BE2C (cell line): ENCODE data around the gene NOTCH3.

ENCODE experiments used
- DNase-seq: peaks from one replicate; pipeline ENCODE4 v3.0.0-alpha.2; 2020
- H3K27me3 ChIP-seq: fragments of 250-450 bp; sonication (Bioruptor Pico); 2 replicates; pipeline ENCODE4 v1.5.1; 2020; ENCODE audit warnings: mild to moderate bottlenecking
- H3K36me3 ChIP-seq: fragments of 250-450 bp; sonication (Bioruptor Pico); 2 replicates; pipeline ENCODE4 v1.5.1; 2020; ENCODE audit warnings: mild to moderate bottlenecking
- H3K4me1 ChIP-seq: fragments of 250-450 bp; sonication (Bioruptor Pico); 2 replicates; pipeline ENCODE4 v1.5.1; 2020
- H3K4me3 ChIP-seq: 2 replicates; pipeline ENCODE4 v1.5.1; 2011; ENCODE audit warnings: low read depth, low read length
- H3K9me3 ChIP-seq: fragments of 250-450 bp; sonication (Bioruptor Pico); 2 replicates; pipeline ENCODE4 v1.5.1; 2020
- TF ChIP-seq, protein P1 (sequence below): IDR thresholded peaks from 2 replicates; pipeline ENCODE4 v1.5.1; 2012; ENCODE audit warnings: mild to moderate bottlenecking, low read depth, low read length

Gene NOTCH3

DNA sequence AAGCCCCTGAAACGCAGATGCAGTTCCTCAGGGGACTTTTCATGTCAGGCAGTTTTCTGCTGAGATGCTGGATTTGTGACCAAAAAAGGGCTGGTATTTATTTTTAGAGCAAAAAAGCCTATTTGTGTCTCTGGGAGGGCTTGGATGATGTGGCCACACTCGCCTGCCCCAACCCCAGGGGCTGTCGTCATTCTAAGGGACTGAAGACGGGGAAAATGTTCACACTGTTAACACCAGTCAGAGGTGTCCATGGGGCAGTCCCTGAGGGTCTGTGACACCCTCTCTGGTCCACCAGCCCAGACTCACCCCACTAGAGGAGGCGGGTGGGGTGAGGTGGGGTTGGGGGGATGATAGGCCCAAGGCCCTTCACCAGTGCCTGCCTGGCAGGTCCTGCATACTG is 47.3 kb upstream of the NOTCH3 start:
- TF ChIP-seq, protein P1, sequence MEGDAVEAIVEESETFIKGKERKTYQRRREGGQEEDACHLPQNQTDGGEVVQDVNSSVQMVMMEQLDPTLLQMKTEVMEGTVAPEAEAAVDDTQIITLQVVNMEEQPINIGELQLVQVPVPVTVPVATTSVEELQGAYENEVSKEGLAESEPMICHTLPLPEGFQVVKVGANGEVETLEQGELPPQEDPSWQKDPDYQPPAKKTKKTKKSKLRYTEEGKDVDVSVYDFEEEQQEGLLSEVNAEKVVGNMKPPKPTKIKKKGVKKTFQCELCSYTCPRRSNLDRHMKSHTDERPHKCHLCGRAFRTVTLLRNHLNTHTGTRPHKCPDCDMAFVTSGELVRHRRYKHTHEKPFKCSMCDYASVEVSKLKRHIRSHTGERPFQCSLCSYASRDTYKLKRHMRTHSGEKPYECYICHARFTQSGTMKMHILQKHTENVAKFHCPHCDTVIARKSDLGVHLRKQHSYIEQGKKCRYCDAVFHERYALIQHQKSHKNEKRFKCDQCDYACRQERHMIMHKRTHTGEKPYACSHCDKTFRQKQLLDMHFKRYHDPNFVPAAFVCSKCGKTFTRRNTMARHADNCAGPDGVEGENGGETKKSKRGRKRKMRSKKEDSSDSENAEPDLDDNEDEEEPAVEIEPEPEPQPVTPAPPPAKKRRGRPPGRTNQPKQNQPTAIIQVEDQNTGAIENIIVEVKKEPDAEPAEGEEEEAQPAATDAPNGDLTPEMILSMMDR: no peak
- Histone ChIP-seq H3K4me3 (no peak overlapping the region), H3K36me3 (peaks cover 88% of the 10 kb centered on the region)

DNA sequence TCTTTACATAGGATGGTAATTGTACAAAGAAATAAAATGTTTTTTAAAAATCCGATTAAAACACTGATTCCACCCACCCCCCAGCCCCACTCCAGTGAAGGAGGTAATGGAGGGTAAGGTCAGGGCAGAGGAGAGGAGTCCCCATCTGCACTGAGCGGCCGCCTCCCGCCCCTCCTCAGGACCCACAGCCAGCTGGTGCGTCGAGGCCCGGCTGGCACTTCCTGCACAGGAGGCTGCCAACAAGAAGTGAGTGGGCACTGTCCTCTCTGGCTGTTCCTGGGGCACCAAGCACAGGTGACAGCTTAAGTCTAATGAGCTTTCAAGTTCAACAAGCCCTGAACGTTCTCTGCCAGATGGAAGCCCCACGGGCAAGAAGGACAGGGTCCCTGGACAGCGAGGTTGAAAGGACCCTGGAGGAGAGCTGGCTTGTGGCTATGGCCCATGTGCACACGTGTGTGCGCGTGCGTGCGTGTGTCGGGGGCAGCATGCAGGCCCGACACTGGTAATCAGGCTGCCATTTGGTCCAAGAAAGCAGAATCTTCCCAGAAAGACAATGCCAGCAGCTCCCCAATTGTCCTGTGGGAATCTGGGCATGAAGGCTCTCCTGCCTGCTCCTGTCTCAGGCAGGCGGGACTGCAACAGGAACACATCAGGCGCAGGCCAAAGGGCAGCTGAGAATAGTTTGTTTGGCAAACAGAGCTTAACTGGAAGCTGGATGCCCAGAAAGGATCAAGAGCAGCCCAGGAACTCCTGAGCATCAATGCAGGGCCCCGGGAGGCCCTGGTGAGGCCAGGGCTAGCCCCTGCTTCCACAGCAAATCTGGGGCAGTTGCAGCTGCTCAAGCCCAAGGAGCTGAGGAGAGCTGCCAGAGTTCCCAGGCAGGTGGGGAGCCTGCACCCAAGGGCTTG is 46.6 kb upstream of the NOTCH3 start:
- TF ChIP-seq, protein P1: no peak
- Histone ChIP-seq H3K4me3 (no peak overlapping the region), H3K4me1 (no peaks in the 10 kb centered on the region), H3K27me3 (no peaks in the 10 kb centered on the region), H3K36me3 (peaks cover 84% of the 10 kb centered on the region), H3K9me3 (no peaks in the 10 kb centered on the region)
- DNase-seq: no peak

More for the DNA sequence above, 47.3 kb upstream of the NOTCH3 start:
- no peak for DNase-seq
- Histone ChIP-seq H3K4me1 (no peaks in the 10 kb centered on the region), H3K27me3 (no peaks in the 10 kb centered on the region), H3K9me3 (no peaks in the 10 kb centered on the region)

DNA sequence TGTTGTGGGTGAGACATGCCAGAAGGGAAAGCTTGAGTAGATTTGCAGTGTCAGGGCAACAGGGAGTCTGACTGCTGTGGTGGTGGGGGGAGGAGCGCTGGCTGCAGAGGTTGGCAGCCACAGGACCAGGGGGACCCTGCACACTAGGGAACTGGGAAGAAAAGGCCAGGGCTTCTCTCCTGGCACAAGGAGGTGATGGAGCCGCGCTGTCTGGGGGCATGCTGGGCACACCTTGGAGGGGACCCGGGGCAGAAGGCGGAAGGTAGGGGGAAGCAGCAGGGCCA is 45.3 kb upstream of the NOTCH3 start:
- no peaks in the 10 kb centered on the region for H3K27me3 ChIP-seq
- no peak overlapping the region for H3K4me3 ChIP-seq
- H3K36me3 ChIP-seq: peaks cover 83% of the 10 kb centered on the region
- TF ChIP-seq, protein P1: no peak
- H3K4me1 ChIP-seq: no peaks in the 10 kb centered on the region
- no peaks in the 10 kb centered on the region for H3K9me3 ChIP-seq
- no peak for DNase-seq

DNA sequence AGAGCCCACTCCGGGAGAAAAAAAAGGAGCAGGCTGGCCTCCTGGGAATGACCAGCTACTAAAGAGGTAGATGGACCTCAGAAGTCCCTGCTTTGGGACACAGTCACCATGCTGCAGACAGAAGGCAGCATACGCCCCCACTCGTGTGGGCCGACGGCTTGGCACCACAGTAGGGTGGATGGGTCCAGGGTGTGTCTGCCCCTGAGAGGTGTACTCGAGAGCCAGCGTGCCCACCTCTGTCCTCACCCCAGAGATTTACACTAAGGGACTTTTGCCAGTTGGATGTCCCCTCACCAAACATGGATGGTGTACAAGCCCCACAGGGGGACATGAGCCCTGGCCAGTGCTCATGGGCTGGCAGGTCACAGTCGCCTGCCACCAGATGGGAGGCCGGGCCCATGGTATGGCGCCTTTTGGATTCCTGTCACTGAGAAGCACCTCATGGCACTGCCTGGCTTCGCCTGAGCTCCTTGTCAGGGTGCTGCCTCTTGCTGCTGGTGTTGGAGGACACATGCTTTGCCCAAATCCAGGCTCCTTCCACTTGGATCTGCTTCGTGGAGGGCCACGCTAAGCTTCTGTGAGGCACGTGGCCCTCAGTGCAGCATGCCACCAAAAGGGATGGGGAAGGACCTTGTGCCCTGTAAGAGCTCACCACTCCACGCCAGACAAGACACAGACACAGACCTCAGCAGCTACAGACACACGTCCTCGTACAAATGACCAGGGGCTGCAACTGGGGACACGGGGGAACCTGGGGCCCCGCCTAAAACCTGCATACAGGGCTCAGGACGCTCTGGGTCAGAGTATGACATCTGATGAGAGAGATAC is 44.8 kb upstream of the NOTCH3 start:
- H3K4me3 ChIP-seq: no peak overlapping the region
- no peaks in the 10 kb centered on the region for H3K4me1 ChIP-seq
- no peaks in the 10 kb centered on the region for H3K27me3 ChIP-seq
- H3K36me3 ChIP-seq: peaks cover 84% of the 10 kb centered on the region
- no peaks in the 10 kb centered on the region for H3K9me3 ChIP-seq
- DNase-seq: no peak
- TF ChIP-seq, protein P1: no peak

DNA sequence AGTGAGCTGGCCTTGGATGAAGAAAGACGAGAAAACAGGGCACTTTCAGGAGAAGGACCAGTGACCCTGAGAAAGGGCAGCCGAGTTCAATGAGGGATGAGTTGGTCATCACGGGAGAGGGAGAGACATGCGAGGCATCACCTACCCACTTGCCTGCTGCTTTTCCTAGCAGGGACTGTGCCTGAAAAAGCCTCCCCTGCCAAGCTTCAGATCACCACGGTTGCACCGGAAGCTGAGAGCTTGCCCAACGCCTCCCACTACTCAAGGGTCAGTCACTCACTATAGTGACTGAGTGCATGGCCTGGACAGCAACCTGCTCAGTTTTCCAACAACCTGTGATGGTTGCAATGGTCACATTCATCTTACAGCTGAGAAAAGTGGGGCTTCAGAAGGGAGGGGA is 44.0 kb upstream of the NOTCH3 start:
- Histone ChIP-seq H3K27me3 (no peaks in the 10 kb centered on the region), H3K4me3 (no peak overlapping the region), H3K36me3 (peaks cover 88% of the 10 kb centered on the region), H3K4me1 (no peaks in the 10 kb centered on the region), H3K9me3 (no peaks in the 10 kb centered on the region)
- TF ChIP-seq, protein P1: no peak
- no peak for DNase-seq
